ENCODE data around the gene STX11.

- no peak for TF ChIP-seq ZBTB49 (CRISPR knock-in tag; IDR thresholded peaks at IDR 0.05; ENCODE audit: borderline replicate concordance)
- TF ChIP-seq ZNF629 (CRISPR knock-in tag; conservative IDR thresholded peaks at IDR 0.05): no peak
- no peak for TF ChIP-seq FOXM1 (CRISPR knock-in tag; IDR thresholded peaks at IDR 0.05)
- TF ChIP-seq EP300 (IDR thresholded peaks at IDR 0.05; ENCODE audit: low read depth in 2 of 2, low read length in 2 of 2): no peak
- no peak for TF ChIP-seq EP300 (CRISPR knock-in tag; IDR thresholded peaks at IDR 0.05; ENCODE audit: borderline replicate concordance)
Measured at GRCh38 chr6:144153971-144154370, 3.7 kb downstream of the STX11 start.

Measured in HepG2 (cell line).